Activated naive CD4-positive, alpha-beta T cell treated with anti-CD3 and anti-CD28 coated beads for 36 hours (primary cell): ENCODE results near the gene PPP1R12A. TPM values are rescaled to one million over a fixed set of nuclear protein-coding genes. Genes with fewer than 3 reads are reported as not detected.

Source experiments
- CTCF ChIA-PET: fragments of 350-600 bp; sonication (Branson Sonifier 250); formaldehyde crosslinking; loops from one replicate; lab custom pipeline; 2021; ENCODE audit warnings: antibody characterized with exemption; lab: Charles Lee
- DNase-seq: peaks from one replicate; pipeline ENCODE4 v3.0.0-alpha.2; 2020
- H3K27ac Mint-ChIP-seq: one replicate; pipeline ENCODE4 v1.8.0; 2021; ENCODE audit warnings: mild to moderate bottlenecking, mixed read lengths
- H3K27me3 Mint-ChIP-seq: one replicate; pipeline ENCODE4 v1.8.0; 2021; ENCODE audit warnings: low read depth, mixed read lengths
- H3K36me3 Mint-ChIP-seq: one replicate; pipeline ENCODE4 v1.8.0; 2021; ENCODE audit warnings: low read depth, mixed read lengths
- H3K4me1 Mint-ChIP-seq: one replicate; pipeline ENCODE4 v1.8.0; 2021; ENCODE audit warnings: low read depth, mixed read lengths
- H3K4me3 Mint-ChIP-seq: one replicate; pipeline ENCODE4 v1.8.0; 2021; ENCODE audit warnings: mild to moderate bottlenecking, moderate library complexity, mixed read lengths
- H3K9me3 Mint-ChIP-seq: one replicate; pipeline ENCODE4 v1.8.0; 2021; ENCODE audit warnings: mixed read lengths
- intact Hi-C: fragments of 100-400 bp; cut with micrococcal nuclease; formaldehyde crosslinking; loops from one replicate; pipeline ENCODE4 v1.15.1; 2023
- total RNA-seq, 2 experiments: library from RNA; stranded (reverse); gene quantifications; one replicate each; pipeline ENCODE4 v1.2.3, GENCODE V29; 2021

The PPP1R12A gene
- total RNA-seq, 2 experiments from 2014 or later = 56.3 to 63.3 TPM

GRCh38 chr12:79850610-79851299 is 84.1 kb downstream of the PPP1R12A start:
- CTCF ChIA-PET = interaction anchor here (1.6 kb wide), 1 partner anchor 15 kb away, joined by 4 read pairs; no protein-coding TSS in a partner anchor
- no peak for DNase-seq
- Mint-ChIP-seq H3K27me3 (no peaks in the 10 kb centered on the region), H3K9me3 (peaks cover 9% of the 10 kb centered on the region), H3K36me3 (peaks cover 24% of the 10 kb centered on the region), H3K4me1 (peaks cover 28% of the 10 kb centered on the region), H3K27ac (no peak overlapping the region), H3K4me3 (no peak overlapping the region)
- intact Hi-C loops = loop anchor here (2.0 kb wide), 1 partner anchor 14 kb away; no protein-coding TSS in a partner anchor

- CTCF ChIA-PET = no interaction called here
- intact Hi-C loops = no loop called here
- Mint-ChIP-seq H3K27me3 (no peaks in the 10 kb centered on the region), H3K4me3 (no peak overlapping the region), H3K9me3 (peaks cover 9% of the 10 kb centered on the region), H3K27ac (no peak overlapping the region), H3K4me1 (peaks cover 33% of the 10 kb centered on the region), H3K36me3 (peaks cover 31% of the 10 kb centered on the region)
- DNase-seq = no peak
These were observed 86.6 kb downstream of the PPP1R12A start for GRCh38 chr12:79848339-79848738.

- Mint-ChIP-seq H3K27ac (no peak overlapping the region), H3K4me1 (peaks cover 33% of the 10 kb centered on the region), H3K4me3 (no peak overlapping the region), H3K9me3 (peaks cover 9% of the 10 kb centered on the region), H3K27me3 (no peaks in the 10 kb centered on the region), H3K36me3 (peaks cover 32% of the 10 kb centered on the region)
- intact Hi-C loops = no loop called here
- no peak for DNase-seq
- CTCF ChIA-PET = interaction anchor here (0.7 kb wide), 1 partner anchor 42 kb away, joined by 3 read pairs; no protein-coding TSS in a partner anchor
These were observed 87.5 kb downstream of the PPP1R12A start for GRCh38 chr12:79847417-79847816.

- Mint-ChIP-seq H3K36me3 (peaks cover 45% of the 10 kb centered on the region), H3K9me3 (peaks cover 8% of the 10 kb centered on the region), H3K27me3 (no peaks in the 10 kb centered on the region), H3K27ac (no peak overlapping the region), H3K4me3 (no peak overlapping the region), H3K4me1 (peaks cover 25% of the 10 kb centered on the region)
- intact Hi-C loops = no loop called here
- CTCF ChIA-PET = no interaction called here
- no peak for DNase-seq
These were observed 90.2 kb downstream of the PPP1R12A start for GRCh38 chr12:79844693-79845092.

- intact Hi-C loops = no loop called here
- Mint-ChIP-seq H3K27ac (no peak overlapping the region), H3K36me3 (peaks cover 50% of the 10 kb centered on the region), H3K4me3 (no peak overlapping the region), H3K9me3 (peaks cover 15% of the 10 kb centered on the region), H3K27me3 (no peaks in the 10 kb centered on the region), H3K4me1 (peaks cover 18% of the 10 kb centered on the region)
- CTCF ChIA-PET = interaction anchor here (0.7 to 1.1 kb wide), 2 partner anchors 8 to 16 kb away, joined by 4 to 5 read pairs; no protein-coding TSS in a partner anchor
- DNase-seq = no peak
These were observed 90.9 kb downstream of the PPP1R12A start for GRCh38 chr12:79843978-79844377.

GRCh38 chr12:79842630-79843029 is 92.3 kb downstream of the PPP1R12A start:
- peaks cover 18% of the 10 kb centered on the region for H3K4me1 Mint-ChIP-seq
- peaks cover 61% of the 10 kb centered on the region for H3K36me3 Mint-ChIP-seq
- CTCF ChIA-PET = no interaction called here
- intact Hi-C loops = no loop called here
- H3K27me3 Mint-ChIP-seq = no peaks in the 10 kb centered on the region
- H3K4me3 Mint-ChIP-seq = no peak overlapping the region
- DNase-seq = no peak
- H3K9me3 Mint-ChIP-seq = peaks cover 25% of the 10 kb centered on the region
- no peak overlapping the region for H3K27ac Mint-ChIP-seq

GRCh38 chr12:79841878-79842265 is 93.0 kb downstream of the PPP1R12A start:
- Mint-ChIP-seq H3K4me3 (no peak overlapping the region), H3K9me3 (peaks cover 25% of the 10 kb centered on the region), H3K36me3 (peaks cover 63% of the 10 kb centered on the region), H3K27ac (no peak overlapping the region), H3K4me1 (peaks cover 17% of the 10 kb centered on the region), H3K27me3 (no peaks in the 10 kb centered on the region)
- no peak for DNase-seq
- intact Hi-C loops = no loop called here
- CTCF ChIA-PET = no interaction called here

- DNase-seq = no peak
- Mint-ChIP-seq H3K9me3 (peaks cover 25% of the 10 kb centered on the region), H3K36me3 (peaks cover 63% of the 10 kb centered on the region), H3K27me3 (no peaks in the 10 kb centered on the region), H3K4me3 (no peak overlapping the region), H3K27ac (no peak overlapping the region), H3K4me1 (peaks cover 17% of the 10 kb centered on the region)
- intact Hi-C loops = no loop called here
- CTCF ChIA-PET = no interaction called here
These were observed 93.5 kb downstream of the PPP1R12A start for GRCh38 chr12:79841248-79841877.

- no peak overlapping the region for H3K27ac Mint-ChIP-seq
These were observed 96.5 kb downstream of the PPP1R12A start for GRCh38 chr12:79838359-79838758.

GRCh38 chr12:79837575-79837974 is 97.3 kb downstream of the PPP1R12A start:
- Mint-ChIP-seq H3K27ac (no peak overlapping the region), H3K4me1 (peaks cover 38% of the 10 kb centered on the region), H3K36me3 (peaks cover 46% of the 10 kb centered on the region), H3K4me3 (no peak overlapping the region), H3K9me3 (peaks cover 25% of the 10 kb centered on the region), H3K27me3 (no peaks in the 10 kb centered on the region)
- intact Hi-C loops = no loop called here
- CTCF ChIA-PET = no interaction called here
- no peak for DNase-seq

More at GRCh38 chr12:79838359-79838758, 96.5 kb downstream of the PPP1R12A start:
- CTCF ChIA-PET = no interaction called here
- Mint-ChIP-seq H3K27me3 (no peaks in the 10 kb centered on the region), H3K4me3 (no peak overlapping the region), H3K4me1 (peaks cover 30% of the 10 kb centered on the region), H3K36me3 (peaks cover 51% of the 10 kb centered on the region), H3K9me3 (peaks cover 25% of the 10 kb centered on the region)
- no peak for DNase-seq
- intact Hi-C loops = no loop called here

- Mint-ChIP-seq H3K36me3 (peaks cover 38% of the 10 kb centered on the region), H3K27me3 (no peaks in the 10 kb centered on the region), H3K9me3 (peaks cover 22% of the 10 kb centered on the region), H3K27ac (no peak overlapping the region), H3K4me3 (no peak overlapping the region), H3K4me1 (peaks cover 53% of the 10 kb centered on the region)
- intact Hi-C loops = no loop called here
- DNase-seq = no peak
- CTCF ChIA-PET = interaction anchor here (0.9 to 1.4 kb wide), 2 partner anchors 11 to 14 kb away, joined by 3 to 4 read pairs; no protein-coding TSS in a partner anchor
These were observed 99.5 kb downstream of the PPP1R12A start for GRCh38 chr12:79835377-79835843.

GRCh38 chr12:79834712-79835376 is 100.1 kb downstream of the PPP1R12A start:
- no peak overlapping the region for H3K4me3 Mint-ChIP-seq
- no peak overlapping the region for H3K27ac Mint-ChIP-seq
- peaks cover 53% of the 10 kb centered on the region for H3K4me1 Mint-ChIP-seq
- DNase-seq = no peak
- CTCF ChIA-PET = interaction anchor here (0.9 to 1.4 kb wide), 2 partner anchors 10 to 15 kb away, joined by 3 to 4 read pairs; no protein-coding TSS in a partner anchor
- peaks cover 34% of the 10 kb centered on the region for H3K36me3 Mint-ChIP-seq
- H3K27me3 Mint-ChIP-seq = no peaks in the 10 kb centered on the region
- peaks cover 17% of the 10 kb centered on the region for H3K9me3 Mint-ChIP-seq
- intact Hi-C loops = no loop called here
